ENCODE measurements around the gene GAS6. TPM values are rescaled to one million over a fixed set of nuclear protein-coding genes. Genes with fewer than 3 reads are reported as not detected.
"Not testable (repeated sequence)": the region's sequence is repeated elsewhere in the genome, so short reads cannot be mapped to it uniquely, and the experiment has no call there.

GAS6 gene
- total and polyA plus RNA-seq, 2 experiments from 2014 or later: 822 to 1,035 TPM

- H3K27ac ChIP-seq: peak overlapping the region; percentile 15; the same call in 1 of the 2 replicates
- H4K20me1 ChIP-seq (ENCODE audit: insufficient read depth): no peaks in the 10 kb centered on the region
- no peak overlapping the region for H3K4me2 ChIP-seq (ENCODE audit: unreplicated experiment)
- no peak for TF ChIP-seq EZH2 (IDR thresholded peaks at IDR 0.05; ENCODE audit: insufficient read depth, poor library complexity, severe bottlenecking)
- no peak for TF ChIP-seq EZH2phosphoT487 (IDR thresholded peaks at IDR 0.05; ENCODE audit: insufficient read depth, low read depth)
- WGBS, 2 experiments (ENCODE audit: low coverage in 1 of 2, low lambda C conversion rate in 2 of 2, missing lambda C conversion rate in 2 of 2): 90 to 92% methylated on average over 36 to 38 of the region's 38 CpGs
- H2AFZ ChIP-seq: no peak overlapping the region
- no peaks in the 10 kb centered on the region for H3K9me3 ChIP-seq (ENCODE audit: low read depth)
- no peak overlapping the region for H3K4me3 ChIP-seq
- H3K9ac ChIP-seq: no peak overlapping the region
- H3K79me2 ChIP-seq (ENCODE audit: insufficient read depth): peaks cover 13% of the 10 kb centered on the region
- in situ Hi-C loops (cut with MboI): no loop called here
- peaks cover 17% of the 10 kb centered on the region; the same call in 1 of the 2 replicates for H3K36me3 ChIP-seq (ENCODE audit: low read depth)
- H3F3A ChIP-seq (ENCODE audit: insufficient read depth): peaks cover 18% of the 10 kb centered on the region; the same call in 1 of the 2 replicates
- DNase-seq: no peak
- no peaks in the 10 kb centered on the region for H3K27me3 ChIP-seq (replicated peaks; ENCODE audit: insufficient read depth)
- H3K4me1 ChIP-seq (ENCODE audit: insufficient read depth): peaks cover 30% of the 10 kb centered on the region
- H3K9me2 ChIP-seq (ENCODE audit: insufficient read depth): no peaks in the 10 kb centered on the region
Observed at GRCh38 chr13:113834496-113835200, 29.2 kb downstream of the GAS6 start.

- H3K4me3 ChIP-seq; H3K79me2 ChIP-seq (ENCODE audit: insufficient read depth); H4K20me1 ChIP-seq (ENCODE audit: insufficient read depth); H3K27ac ChIP-seq; in situ Hi-C loops (cut with MboI); DNase-seq; H2AFZ ChIP-seq; H3K9ac ChIP-seq; H3K27me3 ChIP-seq (replicated peaks; ENCODE audit: insufficient read depth); H3K9me2 ChIP-seq (ENCODE audit: insufficient read depth); H3K9me3 ChIP-seq (ENCODE audit: low read depth); H3K4me2 ChIP-seq (ENCODE audit: unreplicated experiment): not testable (repeated sequence)
- WGBS, 2 experiments (ENCODE audit: low coverage in 1 of 2, low lambda C conversion rate in 2 of 2, missing lambda C conversion rate in 2 of 2): 98 to 99% methylated on average over 10 to 17 of the region's 17 CpGs
- H3K4me1 ChIP-seq (ENCODE audit: insufficient read depth): peaks cover 26% of the 10 kb centered on the region
- H3F3A ChIP-seq (ENCODE audit: insufficient read depth): peaks cover 24% of the 10 kb centered on the region; the same call in 1 of the 2 replicates
- peaks cover 22% of the 10 kb centered on the region; the same call in 1 of the 2 replicates for H3K36me3 ChIP-seq (ENCODE audit: low read depth)
Observed at GRCh38 chr13:113834006-113834405, 29.9 kb downstream of the GAS6 start.

- no peak overlapping the region for H3K9ac ChIP-seq
- in situ Hi-C loops (cut with MboI): no loop called here
- H3K79me2 ChIP-seq (ENCODE audit: insufficient read depth): no peaks in the 10 kb centered on the region
- peaks cover 24% of the 10 kb centered on the region; the same call in 1 of the 2 replicates for H3F3A ChIP-seq (ENCODE audit: insufficient read depth)
- no peaks in the 10 kb centered on the region for H4K20me1 ChIP-seq (ENCODE audit: insufficient read depth)
- H3K9me3 ChIP-seq (ENCODE audit: low read depth): no peaks in the 10 kb centered on the region
- H2AFZ ChIP-seq: no peak overlapping the region
- no peak overlapping the region; the same call in 1 of the 2 replicates for H3K27ac ChIP-seq
- no peak overlapping the region for H3K4me2 ChIP-seq (ENCODE audit: unreplicated experiment)
- 90 to 92% methylated on average over 24 of the region's 25 CpGs for WGBS, 2 experiments (ENCODE audit: low coverage in 1 of 2, low lambda C conversion rate in 2 of 2, missing lambda C conversion rate in 2 of 2)
- TF ChIP-seq EZH2 (IDR thresholded peaks at IDR 0.05; ENCODE audit: insufficient read depth, poor library complexity, severe bottlenecking) (no peak), EZH2phosphoT487 (IDR thresholded peaks at IDR 0.05; ENCODE audit: insufficient read depth, low read depth) (no peak)
- DNase-seq: no peak
- no peak overlapping the region for H3K4me3 ChIP-seq
- no peaks in the 10 kb centered on the region for H3K9me2 ChIP-seq (ENCODE audit: insufficient read depth)
- H3K4me1 ChIP-seq (ENCODE audit: insufficient read depth): peaks cover 19% of the 10 kb centered on the region
- peaks cover 25% of the 10 kb centered on the region; the same call in 1 of the 2 replicates for H3K36me3 ChIP-seq (ENCODE audit: low read depth)
- H3K27me3 ChIP-seq (replicated peaks; ENCODE audit: insufficient read depth): no peaks in the 10 kb centered on the region
Observed at GRCh38 chr13:113833111-113833830, 30.6 kb downstream of the GAS6 start.

GRCh38 chr13:113832631-113833030 is 31.2 kb downstream of the GAS6 start:
- H3K9me3 ChIP-seq (ENCODE audit: low read depth): no peaks in the 10 kb centered on the region
- in situ Hi-C loops (cut with MboI): no loop called here
- peaks cover 14% of the 10 kb centered on the region for H3K4me1 ChIP-seq (ENCODE audit: insufficient read depth)
- no peaks in the 10 kb centered on the region for H3K9me2 ChIP-seq (ENCODE audit: insufficient read depth)
- no peaks in the 10 kb centered on the region for H3K27me3 ChIP-seq (replicated peaks; ENCODE audit: insufficient read depth)
- H3K4me2 ChIP-seq (ENCODE audit: unreplicated experiment): no peak overlapping the region
- no peak for DNase-seq
- TF ChIP-seq EZH2phosphoT487 (IDR thresholded peaks at IDR 0.05; ENCODE audit: insufficient read depth, low read depth) (no peak), EZH2 (IDR thresholded peaks at IDR 0.05; ENCODE audit: insufficient read depth, poor library complexity, severe bottlenecking) (no peak)
- H3K79me2 ChIP-seq (ENCODE audit: insufficient read depth): no peaks in the 10 kb centered on the region
- H3K36me3 ChIP-seq (ENCODE audit: low read depth): peaks cover 32% of the 10 kb centered on the region
- no peaks in the 10 kb centered on the region for H4K20me1 ChIP-seq (ENCODE audit: insufficient read depth)
- no peak overlapping the region for H3K9ac ChIP-seq
- H3K4me3 ChIP-seq: no peak overlapping the region
- no peak overlapping the region for H2AFZ ChIP-seq
- H3K27ac ChIP-seq: no peak overlapping the region
- 95 to 96% methylated on average over 16 to 23 of the region's 23 CpGs for WGBS, 2 experiments (ENCODE audit: low coverage in 1 of 2, low lambda C conversion rate in 2 of 2, missing lambda C conversion rate in 2 of 2)
- H3F3A ChIP-seq (ENCODE audit: insufficient read depth): peaks cover 24% of the 10 kb centered on the region; the same call in 1 of the 2 replicates

Data from GM23248 (cell line).